ENCODE measurements around the gene LAYN. TPM values are rescaled to one million over a fixed set of nuclear protein-coding genes. Genes with fewer than 3 reads are reported as not detected.

LAYN gene
- total and polyA plus RNA-seq, 2 of the 4 experiments (the other 2 are of a cell fraction), result 92.5 to 118 TPM

DNA sequence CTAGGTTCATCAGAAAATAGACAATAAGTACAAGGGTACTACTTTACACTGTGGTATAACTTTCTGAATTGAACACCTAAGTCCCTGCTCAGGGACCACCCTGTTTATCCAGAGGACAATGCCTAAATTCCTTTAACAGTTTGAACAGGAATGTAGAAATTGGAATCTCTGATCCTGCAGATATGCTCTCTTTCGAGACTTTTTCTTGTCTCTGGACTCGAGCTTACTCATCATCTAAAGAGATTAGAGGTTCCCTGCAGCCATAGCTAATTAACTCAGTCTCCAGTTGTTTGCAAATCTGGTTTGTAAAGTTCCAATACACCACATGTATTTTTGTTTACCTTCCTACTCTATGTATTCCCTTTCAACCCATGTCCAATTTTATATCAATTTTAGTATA, 24.9 kb upstream of the LAYN start:
- no peak overlapping the region for H3K4me3 ChIP-seq (ENCODE audit: insufficient read depth, low read depth, low read length)
- POLR2A ChIA-PET (ENCODE audit: unreplicated experiment), result interaction anchor here (0.6 kb wide), 1 partner anchor 9 kb away, joined by 3 read pairs; no protein-coding TSS in a partner anchor
- H2BK5ac ChIP-seq (ENCODE audit: low read depth, low read length, poor library complexity, severe bottlenecking), result no peak overlapping the region
- peaks cover 2% of the 10 kb centered on the region; the same call in 1 of the 2 replicates for H3K4me1 ChIP-seq (ENCODE audit: control insufficient read depth, insufficient read depth, low read length)
- WGBS, 2 experiments (ENCODE audit: extremely low coverage in 2 of 2, insufficient read length in 1 of 2), result 83% methylated on average over 1 of the region's 2 CpGs; no CpG with 5 or more reads in 1 of the 2 experiments
- H3K4ac ChIP-seq (ENCODE audit: low read depth, low read length), result no peak overlapping the region
- H3K79me1 ChIP-seq (ENCODE audit: low read depth in 1 of 2, low read length in 2 of 2), result no peaks in the 10 kb centered on the region
- ATAC-seq (ENCODE audit: low read depth) (no peak), DNase-seq (no peak)
- H4K91ac ChIP-seq (ENCODE audit: insufficient read depth, low read depth, low read length), result no peak overlapping the region
- no TSS peak for BruUV-seq (replicated peaks)
- H3K9ac ChIP-seq (ENCODE audit: low read depth, low read length), result no peak overlapping the region
- H3K27me3 ChIP-seq (ENCODE audit: control insufficient read depth, insufficient read depth, low read length), result peaks cover 4% of the 10 kb centered on the region
- H4K8ac ChIP-seq (ENCODE audit: low read depth in 2 of 2, low read length in 2 of 2), result no peak overlapping the region
- H3K14ac ChIP-seq (replicated peaks; ENCODE audit: low read depth, low read length), result no peak overlapping the region
- no peak for TF ChIP-seq POLR2A (IDR thresholded peaks at IDR 0.05; ENCODE audit: low read depth, low read length)
- no peak for TF ChIP-seq CHD1 (IDR thresholded peaks at IDR 0.05; ENCODE audit: low read depth, low read length)
- no peak for TF ChIP-seq ELK1 (IDR thresholded peaks at IDR 0.05; ENCODE audit: borderline replicate concordance, low read depth, low read length)
- no peak for TF ChIP-seq RCOR1 (IDR thresholded peaks at IDR 0.05; ENCODE audit: insufficient replicate concordance, low read length)
- no peak for TF ChIP-seq FOS (IDR thresholded peaks at IDR 0.05; ENCODE audit: low read depth, low read length)
- TF ChIP-seq NFE2L2 (IDR thresholded peaks at IDR 0.05; ENCODE audit: low read depth, low read length), result no peak
- no peak for TF ChIP-seq MAZ (IDR thresholded peaks at IDR 0.05; ENCODE audit: borderline replicate concordance, low read depth, low read length)
- TF ChIP-seq USF2 (IDR thresholded peaks at IDR 0.05; ENCODE audit: low read depth, low read length), result no peak
- TF ChIP-seq CTCF (conservative IDR thresholded peaks at IDR 0.05; ENCODE audit: low read depth, low read length), result no peak
- in situ Hi-C loops (cut with MboI; ENCODE audit: low sequenced_read_pairs), result no loop called here
- no peak overlapping the region for H3K4me2 ChIP-seq (ENCODE audit: low read depth, low read length)
- dilution Hi-C loops (cut with HindIII; ENCODE audit: low sequenced_read_pairs, unreplicated experiment), result no loop called here
- H3K9me1 ChIP-seq (ENCODE audit: insufficient read depth, low read length), result no peaks in the 10 kb centered on the region
- H2AK9ac ChIP-seq (replicated peaks; ENCODE audit: low read depth, low read length, poor library complexity), result no peak overlapping the region
- intact Hi-C loops (cut with micrococcal nuclease), result no loop called here
- H4K20me1 ChIP-seq (ENCODE audit: insufficient read depth, low read length), result no peaks in the 10 kb centered on the region
- no peak overlapping the region for H2BK120ac ChIP-seq (ENCODE audit: low read depth, low read length)
- CTCF ChIA-PET, result no interaction called here
- no peaks in the 10 kb centered on the region for H3K9me3 ChIP-seq (ENCODE audit: control insufficient read depth, insufficient read depth, low read length)
- no peak overlapping the region for H3K23ac ChIP-seq (ENCODE audit: low read depth, low read length)
- H2AFZ ChIP-seq (replicated peaks; ENCODE audit: low read length, poor library complexity), result no peak overlapping the region
- no peaks in the 10 kb centered on the region for H3K36me3 ChIP-seq (ENCODE audit: control insufficient read depth, insufficient read depth, low read length)
- H4K5ac ChIP-seq (ENCODE audit: low read depth, low read length), result no peak overlapping the region
- no peak overlapping the region for H2BK15ac ChIP-seq (ENCODE audit: low read depth, low read length)
- no peak overlapping the region for H2BK20ac ChIP-seq (ENCODE audit: low read depth, low read length)
- H2AK5ac ChIP-seq (ENCODE audit: low read depth, low read length), result no peak overlapping the region
- H3K56ac ChIP-seq (ENCODE audit: extremely low read depth, insufficient read depth, low read length), result no peak overlapping the region
- no peak overlapping the region for H3K18ac ChIP-seq (ENCODE audit: low read depth, low read length)
- H3K27ac ChIP-seq (ENCODE audit: insufficient read depth, low read length), result no peak overlapping the region

Measured in IMR-90 (cell line).